HCT116 (cell line): ENCODE data around the gene TMSB10. TPM values are rescaled to one million over a fixed set of nuclear protein-coding genes. Genes with fewer than 3 reads are reported as not detected.

ENCODE experiments used
- ATAC-seq: fragments of 200-7000 bp; cut with Tn5 transposase; 2 replicates; pipeline ENCODE4 v1.9.1; 2020; ENCODE audit warnings: mild to moderate bottlenecking, moderate library complexity
- BruUV-seq: library from RNA; stranded (reverse); fragments of 400-500 nt; replicated peaks from 2 replicates; lab custom pipeline; 2021; lab: Mats Ljungman, UMichigan
- CTCF ChIA-PET: fragments of 300-600 bp; sonication (Branson Sonifier 250); formaldehyde crosslinking; loops from one replicate; lab custom pipeline; 2021; ENCODE audit warnings: antibody characterized with exemption; lab: Charles Lee
- POLR2A ChIA-PET: fragments of 300-600, 350-600 bp; sonication (Branson Sonifier 250); formaldehyde crosslinking; loops from one replicate; lab custom pipeline; 2021; ENCODE audit warnings: antibody characterized with exemption; lab: Charles Lee
- RAD21 ChIA-PET, 2 experiments: fragments of 300-600 bp; sonication (Branson Sonifier 250); formaldehyde crosslinking; loops; one replicate each; lab custom pipeline; 2023; ENCODE audit warnings: low total read pairs in 2 of 2; ENCODE audit not compliant: uncharacterized antibody in 2 of 2, unreplicated experiment in 2 of 2, low non-redundant PET in 1 of 2; lab: Charles Lee
- DNase-seq: peaks from one replicate; pipeline ENCODE4 v3.0.0-alpha.2; 2010; ENCODE audit warnings: low read depth, low spot score
- H2AFZ ChIP-seq: fragments of 200-600 bp; shearing (Covaris generic), sonication (generic); 2 replicates; pipeline ENCODE4 v1.6.1; 2017; ENCODE audit warnings: low read depth, mixed run types, mixed read lengths, antibody characterized with exemption, low read length; ENCODE audit not compliant: poor library complexity, severe bottlenecking
- H3K27ac ChIP-seq: 2 replicates; pipeline ENCODE4 v1.5.1; 2012; ENCODE audit warnings: low read depth, low read length
- H3K27me3 ChIP-seq: fragments of 200-600 bp; sonication (generic); 2 replicates; pipeline ENCODE4 v1.6.1; 2016; ENCODE audit warnings: mixed run types, low read length, mixed read lengths; ENCODE audit not compliant: insufficient read depth
- H3K36me3 ChIP-seq, 2 experiments: fragments of 200-500 bp in 1 of 2; fragments of 200-600 bp in 1 of 2; sonication (Bioruptor generic) in 1 of 2; sonication (generic) in 1 of 2; 2 replicates each; pipeline versions ENCODE4 v1.5.1 to v1.6.1; 2014 to 2016; ENCODE audit warnings: low read length in 2 of 2, inconsistent platforms in 1 of 2, mixed read lengths in 1 of 2, mixed run types in 1 of 2; ENCODE audit not compliant: insufficient read depth in 2 of 2, control insufficient read depth in 1 of 2
- H3K4me1 ChIP-seq, 2 experiments: fragments of 200-600 bp in 1 of 2; sonication (generic) in 1 of 2; 2 replicates each; pipeline versions ENCODE4 v1.5.1 to v1.6.1; 2012 to 2017; ENCODE audit warnings: low read length in 2 of 2, inconsistent platforms in 1 of 2, mild to moderate bottlenecking in 1 of 2, mixed read lengths in 1 of 2, mixed run types in 1 of 2, moderate library complexity in 1 of 2; ENCODE audit not compliant: insufficient read depth in 2 of 2, control insufficient read depth in 1 of 2
- H3K4me2 ChIP-seq: fragments of 200-600 bp; sonication (generic); 2 replicates; pipeline ENCODE4 v1.6.1; 2017; ENCODE audit warnings: mixed run types, low read length, mixed read lengths
- H3K4me3 ChIP-seq, 2 experiments: fragments of 200-600 bp in 1 of 2; sonication (generic) in 1 of 2; replicated peaks in 1 of 2; 2 replicates each; pipeline ENCODE4 v1.5.1; 2011 to 2016; ENCODE audit warnings: low read length in 2 of 2, control low read depth in 1 of 2, low read depth in 1 of 2, mild to moderate bottlenecking in 1 of 2, mixed read lengths in 1 of 2, mixed run types in 1 of 2
- H3K79me2 ChIP-seq: fragments of 200-600 bp; sonication (generic); 2 replicates; pipeline ENCODE4 v1.6.1; 2017; ENCODE audit warnings: mild to moderate bottlenecking, mixed run types, low read length, moderate library complexity, mixed read lengths; ENCODE audit not compliant: insufficient read depth
- H3K9ac ChIP-seq: fragments of 200-600 bp; sonication (generic); 2 replicates; pipeline ENCODE4 v1.6.1; 2016; ENCODE audit warnings: low read length, mixed read lengths
- H3K9me2 ChIP-seq: fragments of 200-600 bp; sonication (generic), shearing (Covaris generic); 2 replicates; pipeline ENCODE4 v1.6.1; 2017; ENCODE audit warnings: mixed run types, mild to moderate bottlenecking, moderate library complexity; ENCODE audit not compliant: insufficient read depth
- H3K9me3 ChIP-seq, 2 experiments: fragments of 200-500 bp in 1 of 2; fragments of 200-600 bp in 1 of 2; sonication (Bioruptor generic) in 1 of 2; sonication (generic) in 1 of 2; 2 replicates each; pipeline ENCODE4 v1.6.1; 2014 to 2017; ENCODE audit warnings: low read length in 2 of 2, mixed read lengths in 2 of 2, inconsistent platforms in 1 of 2, low read depth in 1 of 2, mild to moderate bottlenecking in 1 of 2, mixed run types in 1 of 2, moderate library complexity in 1 of 2; ENCODE audit not compliant: control insufficient read depth in 1 of 2, insufficient read depth in 1 of 2
- H4K20me1 ChIP-seq: fragments of 200-600 bp; sonication (generic), shearing (Covaris generic); 2 replicates; pipeline ENCODE4 v1.6.1; 2017; ENCODE audit warnings: mixed run types, mild to moderate bottlenecking, moderate library complexity; ENCODE audit not compliant: insufficient read depth
- CBX3 ChIP-seq: IDR thresholded peaks from 2 replicates; pipeline ENCODE4 v1.6.1; 2012; ENCODE audit warnings: low read depth
- CEBPB ChIP-seq: IDR thresholded peaks from 2 replicates; pipeline ENCODE4 v1.6.1; 2012; ENCODE audit warnings: low read depth
- EGR1 ChIP-seq: IDR thresholded peaks from 2 replicates; pipeline ENCODE4 v1.6.1; 2012; ENCODE audit warnings: low read depth
- ELF1 ChIP-seq: IDR thresholded peaks from 2 replicates; pipeline ENCODE4 v1.6.1; 2012; ENCODE audit warnings: low read depth, borderline replicate concordance
- EZH2 ChIP-seq: fragments of 200-600 bp; sonication (generic); IDR thresholded peaks from 2 replicates; pipeline ENCODE4 v1.6.1; 2017; ENCODE audit warnings: antibody characterized with exemption, mixed run types
- EZH2phosphoT487 ChIP-seq: fragments of 200-600 bp; IDR thresholded peaks from 2 replicates; pipeline ENCODE4 v1.6.1; 2018; ENCODE audit warnings: antibody characterized with exemption, borderline replicate concordance
- FOSL1 ChIP-seq: IDR thresholded peaks from 2 replicates; pipeline ENCODE4 v1.6.1; 2012; ENCODE audit warnings: low read depth
- JUND ChIP-seq: IDR thresholded peaks from 2 replicates; pipeline ENCODE4 v1.6.1; 2012
- MAX ChIP-seq: IDR thresholded peaks from 2 replicates; pipeline ENCODE4 v1.6.1; 2012
- POLR2A ChIP-seq: IDR thresholded peaks from 2 replicates; pipeline ENCODE4 v1.7.0; 2011; ENCODE audit warnings: borderline replicate concordance; ENCODE audit not compliant: insufficient read depth, insufficient read length; ENCODE audit errors: extremely low read depth
- RAD21 ChIP-seq: IDR thresholded peaks from 2 replicates; pipeline ENCODE4 v1.6.1; 2012; ENCODE audit warnings: low read depth, mild to moderate bottlenecking
- REST ChIP-seq: IDR thresholded peaks from 2 replicates; pipeline ENCODE4 v1.6.1; 2012; ENCODE audit warnings: low read depth
- SIN3A ChIP-seq: IDR thresholded peaks from 2 replicates; pipeline ENCODE4 v1.6.1; 2012; ENCODE audit warnings: low read depth
- SRF ChIP-seq: IDR thresholded peaks from 2 replicates; pipeline ENCODE4 v1.6.1; 2012; ENCODE audit warnings: low read depth
- TCF7L2 ChIP-seq: IDR thresholded peaks from 2 replicates; pipeline ENCODE4 v1.7.0; 2011; ENCODE audit warnings: borderline replicate concordance, inconsistent platforms; ENCODE audit not compliant: insufficient read depth, insufficient read length; ENCODE audit errors: extremely low read depth
- YY1 ChIP-seq: IDR thresholded peaks from 2 replicates; pipeline ENCODE4 v1.6.1; 2011; ENCODE audit warnings: low read length, low read depth, moderate library complexity, mild to moderate bottlenecking; ENCODE audit not compliant: insufficient replicate concordance; ENCODE audit errors: extremely low read depth
- ZBTB33 ChIP-seq: IDR thresholded peaks from 2 replicates; pipeline ENCODE4 v1.6.1; 2011; ENCODE audit warnings: mild to moderate bottlenecking, low read length, moderate library complexity; ENCODE audit not compliant: insufficient replicate concordance; ENCODE audit errors: extremely low read depth
- ZFX ChIP-seq: fragments of 450-650 bp; IDR thresholded peaks from 2 replicates; pipeline ENCODE4 v1.6.1; 2017
- ZNF274 ChIP-seq: fragments of 200-500 bp; sonication (Bioruptor generic); IDR thresholded peaks from 2 replicates; pipeline ENCODE4 v1.6.1; 2014; ENCODE audit warnings: mild to moderate bottlenecking, low read depth, low read length, inconsistent platforms
- intact Hi-C: fragments of 100-400 bp; cut with micrococcal nuclease; formaldehyde crosslinking; loops from 2 replicates; pipeline ENCODE4 v1.10.0; 2022
- total RNA-seq: library from RNA; stranded (reverse); gene quantifications from one replicate; pipeline ENCODE4 v1.2.1, GENCODE V29; 2021; ENCODE audit not compliant: unreplicated experiment
- TF ChIP-seq, protein P1 (sequence below), 3 experiments: fragments of 200-600 bp in 1 of 3; sonication (generic) in 1 of 3; IDR thresholded peaks in 2 of 3; conservative IDR thresholded peaks in 1 of 3; 2 replicates each; pipeline ENCODE4 v1.5.1; 2012 to 2017; ENCODE audit warnings: low read depth in 2 of 3, low read length in 2 of 3, antibody characterized with exemption in 1 of 3, borderline replicate concordance in 1 of 3, control low read depth in 1 of 3, mild to moderate bottlenecking in 1 of 3, mixed read lengths in 1 of 3, mixed run types in 1 of 3, moderate library complexity in 1 of 3; ENCODE audit not compliant: insufficient read depth in 1 of 3

Gene TMSB10
- total RNA-seq, 1 experiment from 2014 or later, result 2,677 TPM

GRCh38 chr2:84911135-84911678 lies 5.8 kb downstream of the TMSB10 start:
- RAD21 ChIA-PET, result no interaction called here
- Histone ChIP-seq H4K20me1 (no peaks in the 10 kb centered on the region), H3K27me3 (no peaks in the 10 kb centered on the region), H2AFZ (no peak overlapping the region), H3K4me1 (peaks cover 11 to 25% of the 10 kb centered on the region in 2 experiments), H3K9me3 (no peaks in the 10 kb centered on the region; a peak in 1 of 4 replicates), H3K9me2 (no peaks in the 10 kb centered on the region), H3K4me2 (no peak overlapping the region), H3K9ac (no peak overlapping the region), H3K79me2 (peaks cover 8% of the 10 kb centered on the region), H3K27ac (no peak overlapping the region), H3K4me3 (no peak overlapping the region), H3K36me3 (peaks cover under 1 to 7% of the 10 kb centered on the region in 2 experiments; a peak in 3 of 4 replicates)
- no TSS peak for BruUV-seq
- ATAC-seq, result no peak
- no peak for DNase-seq
- CTCF ChIA-PET, result interaction anchor here (2.0 kb wide), 1 partner anchor 14 kb away, joined by 4 read pairs; no protein-coding TSS in a partner anchor
- POLR2A ChIA-PET, result interaction anchor here (0.7 to 1.5 kb wide), 2 partner anchors 9 to 14 kb away, joined by 3 to 5 read pairs; no protein-coding TSS in a partner anchor
- no peak for TF ChIP-seq SIN3A
- TF ChIP-seq FOSL1, result no peak
- TF ChIP-seq ZFX, result no peak
- no peak for TF ChIP-seq TCF7L2
- no peak for TF ChIP-seq MAX
- no peak for TF ChIP-seq POLR2A
- TF ChIP-seq ZBTB33, result no peak
- TF ChIP-seq EZH2, result no peak
- no peak for TF ChIP-seq EZH2phosphoT487
- no peak for TF ChIP-seq SRF
- no peak for TF ChIP-seq ELF1
- TF ChIP-seq CEBPB, result no peak
- TF ChIP-seq, protein P1, sequence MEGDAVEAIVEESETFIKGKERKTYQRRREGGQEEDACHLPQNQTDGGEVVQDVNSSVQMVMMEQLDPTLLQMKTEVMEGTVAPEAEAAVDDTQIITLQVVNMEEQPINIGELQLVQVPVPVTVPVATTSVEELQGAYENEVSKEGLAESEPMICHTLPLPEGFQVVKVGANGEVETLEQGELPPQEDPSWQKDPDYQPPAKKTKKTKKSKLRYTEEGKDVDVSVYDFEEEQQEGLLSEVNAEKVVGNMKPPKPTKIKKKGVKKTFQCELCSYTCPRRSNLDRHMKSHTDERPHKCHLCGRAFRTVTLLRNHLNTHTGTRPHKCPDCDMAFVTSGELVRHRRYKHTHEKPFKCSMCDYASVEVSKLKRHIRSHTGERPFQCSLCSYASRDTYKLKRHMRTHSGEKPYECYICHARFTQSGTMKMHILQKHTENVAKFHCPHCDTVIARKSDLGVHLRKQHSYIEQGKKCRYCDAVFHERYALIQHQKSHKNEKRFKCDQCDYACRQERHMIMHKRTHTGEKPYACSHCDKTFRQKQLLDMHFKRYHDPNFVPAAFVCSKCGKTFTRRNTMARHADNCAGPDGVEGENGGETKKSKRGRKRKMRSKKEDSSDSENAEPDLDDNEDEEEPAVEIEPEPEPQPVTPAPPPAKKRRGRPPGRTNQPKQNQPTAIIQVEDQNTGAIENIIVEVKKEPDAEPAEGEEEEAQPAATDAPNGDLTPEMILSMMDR (IDR thresholded peaks at IDR 0.05 in 2 of 3, conservative IDR thresholded peaks at IDR 0.05 in 1 of 3; ENCODE audit: borderline replicate concordance in 1 of 3, insufficient read depth in 1 of 3, low read depth in 2 of 3, low read length in 2 of 3), result no peak
- no peak for TF ChIP-seq RAD21
- TF ChIP-seq REST, result no peak
- TF ChIP-seq ZNF274, result no peak
- TF ChIP-seq YY1, result no peak
- no peak for TF ChIP-seq JUND
- TF ChIP-seq CBX3, result no peak
- no peak for TF ChIP-seq EGR1
- intact Hi-C loops, result no loop called here
